GM19023 (cell line): Measurements from ENCODE around the gene UACA.
"Not testable (repeated sequence)": the region's sequence is repeated elsewhere in the genome, so short reads cannot be mapped to it uniquely, and the experiment has no call there.

Experiments used
- ATAC-seq: cut with Tn5 transposase; IDR thresholded peaks from one replicate; pipeline ENCODE4 v1.9.1; 2021; ENCODE audit warnings: mild to moderate bottlenecking, moderate library complexity; ENCODE audit not compliant: unreplicated experiment

UACA gene

DNA sequence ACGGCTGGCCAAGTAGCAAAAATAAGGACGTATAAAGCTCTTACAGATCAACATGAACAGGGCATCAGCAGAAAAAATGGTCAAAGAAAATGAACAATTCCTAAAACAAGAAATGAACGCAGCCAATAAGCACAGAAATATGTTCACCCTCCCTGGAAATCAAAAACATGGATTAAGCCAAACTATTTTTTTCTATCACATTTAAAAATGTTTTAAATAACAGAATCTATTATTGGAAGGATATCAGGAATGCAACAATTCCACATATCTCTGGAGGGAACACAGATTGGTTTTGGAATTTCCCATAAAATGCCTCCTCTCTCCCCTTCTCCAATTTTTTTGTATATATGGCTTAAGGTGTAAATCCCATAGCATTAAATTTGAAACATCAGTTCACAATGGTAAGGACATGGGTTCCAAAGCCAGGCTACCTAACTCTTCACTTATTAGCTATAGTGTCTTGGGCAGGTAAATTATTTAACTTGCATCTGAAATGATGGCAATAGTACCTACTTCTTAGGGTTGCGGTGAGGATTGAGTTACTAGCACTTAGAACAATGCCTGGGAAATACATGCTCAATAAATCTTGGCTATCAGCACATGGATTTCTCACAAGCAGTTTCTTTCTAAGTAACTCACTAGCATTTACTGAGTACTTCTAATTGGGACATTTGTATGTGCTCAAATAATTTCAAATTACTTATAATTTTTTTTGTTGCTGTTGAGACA, 10.1 kb downstream of the UACA start:
- ATAC-seq = no peak

DNA sequence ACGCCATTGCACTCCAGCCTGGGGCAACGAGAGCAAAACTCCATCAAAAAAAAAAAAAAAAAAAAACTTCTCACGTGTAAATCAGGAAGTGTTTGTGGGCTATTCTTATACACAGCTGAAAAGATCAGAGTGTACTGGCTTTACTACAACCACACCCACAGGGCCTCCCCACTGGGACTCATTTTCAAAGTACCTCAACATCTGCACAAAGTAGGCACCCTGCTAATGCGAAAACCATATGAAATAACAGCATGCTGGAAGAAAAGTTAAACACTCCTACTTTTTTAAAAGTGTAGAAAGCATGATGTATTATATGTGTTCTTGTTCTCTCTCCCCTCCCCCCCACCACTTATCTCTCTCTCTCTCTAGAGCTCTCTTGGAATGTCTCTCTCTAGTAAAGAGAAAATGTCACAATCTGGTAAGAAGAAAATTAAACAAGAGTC, 11.1 kb downstream of the UACA start:
- no peak for ATAC-seq

DNA sequence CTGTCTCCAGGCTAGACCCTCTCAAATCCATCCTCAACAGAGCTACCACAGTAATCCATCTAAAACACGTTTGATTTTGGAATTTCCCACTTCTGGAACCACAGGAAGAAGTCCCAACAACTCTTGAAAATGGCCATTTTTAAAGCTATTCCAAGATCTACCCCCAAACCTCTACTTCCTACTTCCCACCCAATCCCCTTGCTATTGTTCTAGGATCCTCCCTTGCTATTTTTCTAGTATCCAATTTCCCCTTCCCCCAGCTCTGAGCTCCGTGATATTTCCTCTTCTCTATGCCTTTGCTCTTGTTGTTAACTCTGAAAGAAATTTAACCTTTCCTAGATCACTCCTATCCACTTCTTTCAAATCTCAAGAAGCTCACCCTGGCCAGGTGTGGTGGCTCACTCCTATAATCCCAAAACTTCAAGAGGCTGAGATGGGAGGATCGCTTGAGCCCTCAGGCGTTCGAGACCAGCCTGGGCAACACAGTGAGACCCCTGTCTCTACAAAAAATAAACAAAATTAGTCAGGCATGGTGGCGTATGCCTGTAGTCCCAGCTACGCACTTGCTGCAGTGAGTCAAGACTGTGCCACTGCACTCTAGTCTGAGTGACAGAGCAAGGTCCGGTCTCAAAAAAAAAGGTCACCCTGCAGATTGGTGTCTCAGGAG, 13.0 kb downstream of the UACA start:
- ATAC-seq = no peak

DNA sequence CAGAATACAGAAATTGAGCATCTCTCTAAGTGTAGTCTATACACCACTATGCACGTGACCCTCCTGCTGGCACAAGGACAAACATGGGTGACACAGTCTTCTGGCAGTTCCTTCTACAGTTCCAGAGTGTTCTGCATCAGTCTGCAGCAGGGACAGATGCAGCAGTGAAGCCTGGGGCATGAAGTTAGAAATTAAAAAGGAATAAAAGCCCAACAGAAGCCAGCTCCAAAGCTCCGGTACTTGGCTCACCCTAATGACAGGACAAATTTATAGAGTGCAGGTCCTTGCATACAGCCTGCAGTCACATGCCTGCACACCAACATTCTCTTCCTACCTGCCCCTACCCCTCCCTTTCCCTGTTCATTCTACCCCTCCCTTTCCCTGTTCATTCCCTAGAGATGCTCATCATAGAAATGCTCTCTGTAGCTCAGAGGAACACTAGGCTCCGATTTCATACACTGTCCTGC, 15.0 kb downstream of the UACA start:
- no peak for ATAC-seq

DNA sequence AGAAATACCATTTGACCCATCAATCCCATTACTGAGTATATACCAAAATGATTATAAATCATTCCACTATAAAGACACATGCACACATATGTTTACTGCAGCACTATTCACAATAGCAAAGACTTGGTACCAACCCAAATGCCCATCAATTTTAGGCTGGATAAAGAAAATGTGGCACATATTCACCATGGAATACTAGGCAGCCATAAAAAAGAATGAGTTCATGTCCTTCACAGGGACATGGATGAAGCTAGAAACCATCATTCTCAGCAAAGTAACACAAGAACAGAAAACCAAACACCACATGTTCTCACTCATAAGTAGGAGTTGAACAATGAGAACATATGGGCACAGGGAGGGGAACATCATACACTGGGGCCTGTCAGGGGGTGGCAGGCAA, 16.8 kb downstream of the UACA start:
- ATAC-seq = not testable (repeated sequence)

DNA sequence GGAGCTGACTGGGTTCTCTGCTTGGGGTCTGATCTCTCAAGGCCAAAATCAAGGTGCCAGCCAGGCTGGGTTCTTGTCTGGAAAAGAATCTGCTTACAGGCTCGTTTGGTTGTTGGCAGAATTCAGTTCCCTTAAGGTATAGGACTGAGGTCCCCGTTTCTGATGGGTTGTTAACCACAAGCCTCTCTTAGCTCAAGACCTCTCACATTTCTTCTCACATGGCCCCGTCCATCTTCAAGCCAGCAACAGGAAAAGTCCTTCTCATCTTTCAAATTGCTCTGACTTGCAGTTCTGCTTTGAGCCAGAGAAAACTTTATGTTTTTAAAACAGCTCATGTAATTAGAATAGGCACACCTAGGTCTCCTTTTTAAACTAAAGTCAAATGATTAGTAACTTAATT, 20.4 kb downstream of the UACA start:
- no peak for ATAC-seq

DNA sequence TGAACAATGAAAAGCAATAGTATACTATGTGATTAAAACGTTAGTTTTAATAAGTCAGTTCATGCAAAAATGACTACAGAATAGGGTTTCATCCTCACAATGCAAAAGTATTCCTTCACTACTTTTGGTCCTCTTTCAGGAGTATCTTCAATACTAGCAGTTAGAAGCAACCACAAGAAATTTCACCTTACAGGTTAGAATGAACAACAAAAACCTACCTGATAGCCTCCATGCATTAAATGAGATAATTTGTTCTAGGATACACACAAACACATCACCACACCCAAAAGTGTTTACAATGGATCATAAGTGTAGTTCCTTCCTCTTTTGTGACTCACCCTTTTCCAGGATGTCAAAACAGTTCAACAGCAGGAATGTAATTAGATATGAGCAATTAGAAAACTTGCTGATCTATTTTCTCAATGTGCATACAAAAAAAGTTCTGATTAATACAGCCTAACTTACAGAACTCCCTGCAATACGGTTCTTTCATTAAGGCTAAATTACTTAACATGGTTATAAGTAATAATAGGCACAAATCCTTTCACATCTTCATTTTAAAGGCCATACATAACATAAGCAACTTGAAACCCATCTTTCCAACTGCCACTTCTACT, 21.6 kb downstream of the UACA start:
- ATAC-seq = no peak

DNA sequence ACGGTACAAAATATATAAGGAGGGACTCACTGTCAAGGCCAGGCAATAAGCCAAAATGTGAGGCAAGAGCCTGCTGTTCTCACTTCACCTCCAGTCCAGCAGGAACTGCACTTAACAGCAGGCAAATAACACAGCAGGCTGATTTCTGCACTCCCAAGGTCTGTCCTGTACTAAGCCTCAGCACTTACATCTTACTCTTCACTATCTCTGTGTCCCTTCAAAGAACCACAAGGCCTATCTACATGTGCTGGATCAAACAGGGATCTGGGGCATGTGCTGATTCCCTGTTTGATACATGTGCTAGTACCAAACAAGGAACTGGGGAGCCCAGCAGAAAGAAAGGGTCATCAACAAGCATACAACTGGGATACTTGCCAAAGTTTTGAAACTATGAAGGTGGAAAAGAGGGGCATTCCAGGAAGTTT, 22.2 kb downstream of the UACA start:
- no peak for ATAC-seq

DNA sequence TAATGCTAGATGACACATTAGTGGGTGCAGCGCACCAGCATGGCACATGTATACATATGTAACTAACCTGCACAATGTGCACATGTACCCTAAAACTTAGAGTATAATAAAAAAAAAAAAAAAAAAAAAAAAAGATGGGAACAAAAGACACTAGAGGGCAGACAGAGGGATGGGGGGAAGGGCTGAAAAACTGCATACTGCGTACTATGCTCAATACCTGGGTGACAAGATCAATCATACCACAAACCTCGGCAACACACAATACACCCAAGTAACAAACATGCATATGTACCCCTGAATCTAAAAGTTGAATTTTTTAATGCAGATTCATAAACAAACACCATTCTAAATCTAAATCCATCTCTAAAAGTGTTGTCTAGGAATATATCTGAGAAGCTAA, 28.3 kb downstream of the UACA start:
- ATAC-seq = not testable (repeated sequence)

DNA sequence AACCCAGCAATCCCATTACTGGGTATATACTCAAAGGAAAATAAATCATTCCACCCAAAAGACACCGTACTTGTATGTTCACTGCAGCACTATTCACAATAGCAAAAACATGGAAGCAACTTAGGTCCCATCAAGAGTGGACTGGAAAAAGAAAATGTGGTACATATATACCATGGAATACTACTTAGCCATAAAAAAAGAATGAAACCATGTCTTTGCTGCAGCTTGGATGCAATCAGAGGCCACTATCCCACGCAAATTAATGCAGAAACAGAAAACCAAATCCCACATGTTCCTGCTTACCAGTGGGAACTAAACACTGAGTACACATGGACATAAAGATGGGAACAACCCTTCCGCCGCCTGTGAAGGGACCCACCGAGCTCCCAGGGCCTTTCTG, 34.2 kb downstream of the UACA start:
- ATAC-seq = no peak

DNA sequence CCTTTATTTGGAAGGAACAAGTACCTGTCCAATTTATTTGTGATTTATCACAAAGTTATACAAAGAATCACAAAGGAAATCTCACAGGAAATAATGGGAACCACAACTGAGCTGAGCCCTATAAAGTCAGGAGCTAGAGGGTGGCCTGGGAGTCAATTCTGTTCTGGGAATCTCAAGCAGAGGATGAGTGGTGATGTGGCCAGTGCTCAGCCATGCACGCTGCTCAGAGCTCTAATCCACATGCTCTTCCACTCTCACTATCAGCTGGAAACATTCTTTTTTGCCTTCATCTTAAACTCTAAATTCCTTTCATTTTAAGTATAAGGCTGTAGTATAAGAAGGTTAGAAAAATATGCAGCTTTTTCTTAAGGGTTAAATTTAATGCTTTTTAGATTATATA, 36.6 kb downstream of the UACA start:
- no peak for ATAC-seq

DNA sequence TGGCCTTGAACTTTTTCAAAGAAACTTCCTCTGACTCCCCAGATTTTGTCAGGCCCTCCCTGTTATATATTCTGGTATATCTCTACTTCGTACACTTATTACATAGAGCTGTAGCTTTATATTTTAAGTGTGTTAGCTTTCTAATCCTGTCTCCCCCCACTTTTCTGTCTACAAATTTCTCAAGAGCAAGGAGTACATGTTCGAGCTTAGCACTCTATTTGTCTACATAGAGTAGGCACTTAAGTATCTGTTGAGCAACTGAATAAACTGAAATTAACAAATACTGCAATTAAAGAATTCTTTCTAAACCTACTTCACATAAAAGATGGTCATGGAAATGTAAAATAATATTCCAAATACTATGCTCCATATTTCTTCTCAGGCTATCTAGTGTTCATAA, 39.4 kb downstream of the UACA start:
- ATAC-seq = no peak

DNA sequence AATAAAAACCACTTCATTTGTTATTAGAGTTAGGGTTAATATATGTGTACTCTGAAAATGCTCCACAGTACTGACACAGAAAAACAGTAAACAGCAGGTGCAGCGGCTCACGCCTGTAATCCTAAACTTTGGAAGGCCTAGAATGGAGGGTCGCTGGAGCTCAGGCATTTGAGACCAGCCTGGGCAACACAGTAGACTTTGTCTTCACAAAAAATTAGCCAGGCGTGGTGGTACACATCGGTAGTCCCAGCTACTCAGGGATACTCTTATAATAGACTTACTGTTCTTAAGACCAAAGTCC, 40.3 kb downstream of the UACA start:
- no peak for ATAC-seq

DNA sequence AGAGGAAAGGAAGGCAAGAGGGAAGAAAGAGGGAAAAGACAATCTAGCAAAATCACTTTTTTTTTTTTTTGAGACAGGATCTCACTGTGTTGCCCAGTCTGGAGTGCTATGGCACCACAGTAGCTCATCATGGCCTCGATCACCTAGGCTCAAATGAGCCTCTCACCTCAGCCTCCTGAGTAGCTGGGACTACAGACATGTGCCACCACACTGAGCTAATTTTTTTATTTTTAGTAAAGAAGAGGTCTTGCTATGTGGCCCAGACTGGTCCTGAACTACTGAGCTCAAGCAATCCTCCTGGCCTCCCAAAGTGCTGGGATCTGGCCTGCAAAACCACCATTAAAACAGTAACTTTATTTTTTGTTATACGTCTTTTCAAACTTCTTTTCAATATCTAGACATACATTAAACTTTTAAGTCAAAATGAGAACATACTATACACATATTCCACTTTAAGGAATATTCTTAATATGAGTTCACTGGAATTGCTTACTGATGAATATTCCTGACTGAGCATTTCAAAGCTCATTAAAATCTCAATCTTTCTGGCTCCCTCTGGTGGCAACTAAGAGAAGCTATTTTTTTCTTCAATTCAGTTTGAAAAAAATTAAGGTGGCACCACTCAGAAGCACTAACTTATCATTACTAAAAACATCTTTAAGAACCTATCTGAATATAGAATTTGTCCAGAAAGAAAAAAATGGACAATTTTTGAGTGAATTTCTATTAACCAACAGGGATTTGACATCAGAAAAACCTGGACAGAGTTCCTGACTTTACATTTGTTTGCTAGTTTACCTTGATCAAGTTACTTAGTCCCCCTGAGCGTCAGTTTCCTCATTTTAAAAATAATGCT, 40.9 kb downstream of the UACA start:
- ATAC-seq = no peak

DNA sequence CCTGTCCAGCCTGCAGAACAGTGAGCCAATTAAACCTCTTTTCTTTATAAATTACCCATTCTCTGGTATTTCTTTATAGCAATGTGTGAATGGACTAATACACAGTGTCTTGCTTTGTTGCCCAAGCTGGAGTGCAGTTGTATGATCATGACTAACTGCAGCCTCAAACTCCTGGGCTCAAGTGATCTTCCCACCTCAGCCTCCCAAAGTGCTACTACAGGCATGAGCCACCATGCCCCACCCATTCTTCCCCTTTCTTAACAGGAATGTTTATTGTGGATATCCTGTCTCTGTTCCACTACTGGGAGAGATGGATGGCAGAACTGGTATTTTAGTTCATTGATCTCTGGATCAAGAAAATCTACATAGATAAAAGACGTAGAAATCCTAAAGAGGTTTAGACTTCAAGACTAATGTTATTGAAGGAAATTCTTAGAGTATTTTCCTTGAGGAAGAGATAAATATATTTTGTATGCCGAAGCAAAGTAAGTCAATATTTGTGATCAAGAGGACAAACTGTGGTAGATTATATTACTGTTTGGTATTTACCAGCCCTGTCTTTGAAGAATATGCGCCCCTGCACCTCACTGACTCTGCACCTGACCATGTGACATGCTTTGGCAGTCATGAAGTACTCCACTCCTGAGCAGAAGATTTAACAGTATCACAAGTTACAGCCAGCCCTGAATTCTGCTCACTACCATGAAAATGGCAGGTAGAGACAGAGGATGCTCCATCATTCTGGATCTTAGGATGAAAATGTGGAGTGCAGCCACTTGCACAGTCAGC, 42.9 kb downstream of the UACA start:
- ATAC-seq = no peak

DNA sequence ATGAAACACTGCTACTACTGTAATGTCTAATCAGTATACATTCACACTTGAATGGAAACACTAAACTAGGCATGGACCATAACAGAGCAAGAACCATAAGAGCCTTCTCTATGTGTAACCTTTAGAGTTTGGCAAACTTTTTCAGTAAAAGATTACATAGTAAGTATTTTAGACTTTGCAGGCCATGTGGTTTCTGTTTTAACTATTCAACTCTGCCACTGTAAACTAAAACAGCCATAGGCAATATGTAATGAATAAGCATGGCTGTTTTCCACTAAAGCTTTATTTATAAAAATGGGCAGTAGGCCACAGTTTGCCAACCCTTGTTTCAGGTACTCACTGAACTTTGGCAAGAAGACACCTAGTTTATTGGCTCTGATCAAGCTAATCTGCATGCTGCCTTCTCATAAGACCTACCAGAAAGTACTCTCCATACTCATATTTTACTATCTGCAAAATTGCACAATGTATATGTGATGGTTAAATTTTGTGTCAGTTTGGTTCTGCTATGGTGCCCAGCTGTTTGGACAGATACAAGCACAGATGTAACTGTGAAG, 46.0 kb downstream of the UACA start:
- no peak for ATAC-seq

DNA sequence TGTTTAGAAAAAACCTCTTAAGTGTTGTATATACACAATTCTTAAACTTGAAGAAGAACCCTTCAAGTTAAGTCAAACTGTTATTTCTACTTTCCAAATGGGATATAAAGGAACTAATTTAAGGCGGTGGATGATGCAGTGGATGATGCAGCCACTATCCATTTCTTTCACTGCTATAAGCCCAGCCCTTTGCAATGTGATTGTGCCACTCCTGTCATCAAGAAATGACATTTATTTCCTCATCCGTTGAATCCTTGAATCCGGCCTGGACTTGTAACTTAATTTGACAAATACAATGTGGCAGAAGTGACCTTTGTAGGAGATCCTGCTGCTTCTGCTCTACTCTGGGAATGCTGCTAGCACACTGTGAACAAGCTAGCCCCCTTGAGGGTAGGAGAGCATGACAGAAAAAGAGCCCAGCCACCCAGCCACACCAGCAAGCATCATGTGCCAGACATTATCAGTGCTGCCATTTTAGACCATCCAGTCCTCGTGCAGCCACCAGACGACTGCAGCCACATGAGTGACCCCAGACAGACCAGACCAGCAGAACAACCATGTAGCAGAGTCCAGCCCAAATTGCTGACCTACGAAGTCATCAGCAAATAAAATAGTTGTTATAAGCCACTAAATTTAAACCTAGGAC, 47.4 kb downstream of the UACA start:
- ATAC-seq = no peak

DNA sequence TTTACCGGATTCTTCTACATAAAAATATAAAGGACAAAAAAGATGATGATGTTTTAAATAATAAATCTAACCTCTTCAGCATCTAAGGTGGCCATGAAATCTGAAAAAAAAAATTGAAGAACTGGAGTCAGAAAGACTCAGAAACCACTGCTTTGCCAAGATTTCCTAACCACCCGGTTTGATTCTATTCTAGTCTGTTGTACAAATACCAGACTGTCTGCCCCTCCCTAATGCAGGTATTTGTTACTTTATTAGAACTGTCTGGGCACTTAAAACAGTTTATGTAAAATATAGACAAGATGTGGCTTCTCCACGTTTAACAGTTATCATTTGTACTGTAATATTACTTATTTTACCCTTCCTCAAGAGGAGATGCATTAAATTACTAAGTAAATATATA, 48.8 kb downstream of the UACA start:
- ATAC-seq = no peak

DNA sequence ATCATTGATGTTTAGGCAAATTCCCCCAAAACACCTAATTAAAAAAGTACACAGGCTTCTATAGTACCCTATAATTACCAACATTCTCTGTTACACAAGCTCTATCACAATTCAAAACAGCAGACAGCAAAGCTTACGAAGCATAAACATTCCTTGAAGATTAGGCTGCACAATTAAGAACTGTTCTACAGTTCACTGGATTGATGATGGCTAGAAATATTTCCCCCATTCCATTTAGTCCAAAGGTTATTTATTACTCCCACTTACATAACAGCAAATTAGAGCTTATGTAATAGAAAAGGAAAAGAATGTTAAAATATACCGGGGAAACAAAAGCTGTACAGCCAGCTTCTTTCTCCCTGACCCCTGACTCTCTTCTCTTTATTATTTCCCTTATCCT, 49.3 kb downstream of the UACA start:
- no peak for ATAC-seq

DNA sequence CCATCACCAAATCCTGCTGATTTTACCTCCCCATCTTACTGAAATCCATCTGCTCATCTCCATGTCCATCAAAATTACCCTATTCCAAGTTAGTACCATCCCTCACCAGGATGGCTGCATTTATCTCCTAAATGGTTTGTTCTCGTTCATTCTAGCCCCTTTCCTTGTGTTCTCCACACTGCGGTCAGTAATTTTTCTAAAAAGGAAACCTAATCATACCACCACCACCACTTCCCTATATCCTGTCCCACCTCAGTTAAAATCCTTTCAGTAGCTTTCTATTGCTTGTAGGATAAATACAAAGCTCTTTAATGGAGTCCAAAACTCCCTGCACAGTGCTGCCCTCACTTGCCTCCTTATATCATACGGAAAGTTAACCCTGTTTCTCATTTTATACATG, 51.1 kb downstream of the UACA start:
- no peak for ATAC-seq
